K562 (cell line): Measurements from ENCODE around the gene PRPF39. TPM values are rescaled to one million over a fixed set of nuclear protein-coding genes. Genes with fewer than 3 reads are reported as not detected.

Experiments
- BDP1 ChIP-seq: IDR thresholded peaks from 3 replicates; pipeline ENCODE4 v1.6.1; 2011; ENCODE audit not compliant: insufficient read length, insufficient read depth
- BMI1 ChIP-seq: fragments of 150-350 bp; IDR thresholded peaks from 2 replicates; pipeline ENCODE4 v1.6.1; 2014; ENCODE audit warnings: low read length
- BRCA1 ChIP-seq, 2 experiments: fragments of 450-650 bp in 1 of 2; sonication (generic) in 1 of 2; formaldehyde crosslinking in 1 of 2; IDR thresholded peaks; 2 replicates each; pipeline versions ENCODE4 v1.5.0 to v1.6.1; 2017 to 2020; ENCODE audit warnings: mild to moderate bottlenecking in 1 of 2, missing genetic modification reagents in 1 of 2
- CHD2 ChIP-seq: IDR thresholded peaks from 2 replicates; pipeline ENCODE4 v1.6.1; 2011; ENCODE audit warnings: low read depth, low read length
- DMBX1 ChIP-seq: fragments of 250-450 bp; sonication (Bioruptor Pico); IDR thresholded peaks from 2 replicates; pipeline ENCODE4 v1.8.0; 2022; ENCODE audit warnings: inconsistent platforms, mild to moderate bottlenecking, moderate library complexity, borderline replicate concordance
- ETV1 ChIP-seq: fragments of 450-650 bp; conservative IDR thresholded peaks from 2 replicates; pipeline ENCODE4 v1.6.1; 2016; ENCODE audit warnings: missing genetic modification characterization, control low read depth, low read depth, missing compliant biosample characterization
- GABPB1 ChIP-seq: sonication (generic); formaldehyde crosslinking; IDR thresholded peaks from 2 replicates; pipeline ENCODE4 v1.8.0; 2022; ENCODE audit warnings: mild to moderate bottlenecking, missing genetic modification reagents
- GMEB1 ChIP-seq: fragments of 250-450 bp; sonication (Bioruptor Pico); IDR thresholded peaks from 2 replicates; pipeline ENCODE4 v1.4.0; 2020; ENCODE audit warnings: mild to moderate bottlenecking
- MBD2 ChIP-seq: sonication (generic); IDR thresholded peaks from 2 replicates; pipeline ENCODE4 v1.6.1; 2016; ENCODE audit warnings: low read depth, borderline replicate concordance
- POLR2AphosphoS5 ChIP-seq: IDR thresholded peaks from 2 replicates; pipeline ENCODE4 v1.6.1; 2011; ENCODE audit warnings: mild to moderate bottlenecking, low read depth, low read length, moderate library complexity; ENCODE audit not compliant: control insufficient read depth, insufficient read depth
- RBBP5 ChIP-seq: fragments of 200-600 bp; sonication (generic); IDR thresholded peaks from 2 replicates; pipeline ENCODE4 v1.6.1; 2012; ENCODE audit warnings: borderline replicate concordance, mild to moderate bottlenecking, low read length, control low read depth, inconsistent platforms; ENCODE audit not compliant: insufficient read depth, poor library complexity, severe bottlenecking
- SP2 ChIP-seq: IDR thresholded peaks from 2 replicates; pipeline ENCODE4 v1.6.1; 2011; ENCODE audit warnings: mild to moderate bottlenecking, low read depth, low read length, moderate library complexity; ENCODE audit not compliant: poor library complexity, severe bottlenecking; ENCODE audit errors: extremely low read depth
- TFAP4 ChIP-seq: sonication (generic); formaldehyde crosslinking; IDR thresholded peaks from 2 replicates; pipeline ENCODE4 v1.8.0; 2022; ENCODE audit warnings: missing genetic modification reagents, mild to moderate bottlenecking, moderate library complexity, borderline replicate concordance
- polyA plus RNA-seq, 8 experiments: library from polyadenylated mRNA; depleted of rRNA in 4 of 8; stranded (reverse) in 5 of 8; unstranded in 3 of 8; fragments of >200 nt; fragmentation: Nextera tagmentation in 2 of 8; fragmentation: Illumina TruSeq in 1 of 8; extraction: Ambion mirVana in 2 of 8; extraction: Trizol in 1 of 8; gene quantifications; 2 replicates each; pipeline versions ENCODE4 v1.2.1 to v1.2.3, GENCODE V29; 2011 to 2014; ENCODE audit warnings: inconsistent platforms in 1 of 8, missing spikeins in 1 of 8
- total RNA-seq, 7 experiments: library from RNA; depleted of rRNA in 6 of 7; stranded (reverse); fragments of >200 nt in 6 of 7; fragmentation: Illumina TruSeq in 2 of 7; extraction: Trizol in 2 of 7; gene quantifications; 2 replicates each; pipeline versions ENCODE4 v1.2.1 to v1.2.3, GENCODE V29; 2011 to 2021; ENCODE audit warnings: low replicate concordance in 1 of 7
- TF ChIP-seq, protein P1 (sequence below): sonication (generic); formaldehyde crosslinking; IDR thresholded peaks from 2 replicates; pipeline ENCODE4 v1.8.0; 2022; ENCODE audit warnings: mild to moderate bottlenecking, missing genetic modification reagents
- TF ChIP-seq, protein P2 (sequence below): sonication (generic); formaldehyde crosslinking; IDR thresholded peaks from 2 replicates; pipeline ENCODE4 v1.5.0; 2020; ENCODE audit warnings: missing genetic modification reagents
- TF ChIP-seq, protein P3 (sequence below): fragments of 200-800 bp; sonication (Bioruptor generic); IDR thresholded peaks from 2 replicates; pipeline ENCODE4 v1.6.1; 2017; ENCODE audit warnings: missing genetic modification characterization, missing compliant biosample characterization

The PRPF39 gene
- total and polyA plus RNA-seq, 9 of the 15 experiments (the other 6 are each of a cell fraction or from before 2014, with no cell fraction given): 13.3 to 50.4 (median 24.8) TPM

GRCh38 chr14:45134051-45134958 lies 50.4 kb downstream of the PRPF39 start, which contains the start of gene FKBP3 (continued):
- TF ChIP-seq, protein P1, sequence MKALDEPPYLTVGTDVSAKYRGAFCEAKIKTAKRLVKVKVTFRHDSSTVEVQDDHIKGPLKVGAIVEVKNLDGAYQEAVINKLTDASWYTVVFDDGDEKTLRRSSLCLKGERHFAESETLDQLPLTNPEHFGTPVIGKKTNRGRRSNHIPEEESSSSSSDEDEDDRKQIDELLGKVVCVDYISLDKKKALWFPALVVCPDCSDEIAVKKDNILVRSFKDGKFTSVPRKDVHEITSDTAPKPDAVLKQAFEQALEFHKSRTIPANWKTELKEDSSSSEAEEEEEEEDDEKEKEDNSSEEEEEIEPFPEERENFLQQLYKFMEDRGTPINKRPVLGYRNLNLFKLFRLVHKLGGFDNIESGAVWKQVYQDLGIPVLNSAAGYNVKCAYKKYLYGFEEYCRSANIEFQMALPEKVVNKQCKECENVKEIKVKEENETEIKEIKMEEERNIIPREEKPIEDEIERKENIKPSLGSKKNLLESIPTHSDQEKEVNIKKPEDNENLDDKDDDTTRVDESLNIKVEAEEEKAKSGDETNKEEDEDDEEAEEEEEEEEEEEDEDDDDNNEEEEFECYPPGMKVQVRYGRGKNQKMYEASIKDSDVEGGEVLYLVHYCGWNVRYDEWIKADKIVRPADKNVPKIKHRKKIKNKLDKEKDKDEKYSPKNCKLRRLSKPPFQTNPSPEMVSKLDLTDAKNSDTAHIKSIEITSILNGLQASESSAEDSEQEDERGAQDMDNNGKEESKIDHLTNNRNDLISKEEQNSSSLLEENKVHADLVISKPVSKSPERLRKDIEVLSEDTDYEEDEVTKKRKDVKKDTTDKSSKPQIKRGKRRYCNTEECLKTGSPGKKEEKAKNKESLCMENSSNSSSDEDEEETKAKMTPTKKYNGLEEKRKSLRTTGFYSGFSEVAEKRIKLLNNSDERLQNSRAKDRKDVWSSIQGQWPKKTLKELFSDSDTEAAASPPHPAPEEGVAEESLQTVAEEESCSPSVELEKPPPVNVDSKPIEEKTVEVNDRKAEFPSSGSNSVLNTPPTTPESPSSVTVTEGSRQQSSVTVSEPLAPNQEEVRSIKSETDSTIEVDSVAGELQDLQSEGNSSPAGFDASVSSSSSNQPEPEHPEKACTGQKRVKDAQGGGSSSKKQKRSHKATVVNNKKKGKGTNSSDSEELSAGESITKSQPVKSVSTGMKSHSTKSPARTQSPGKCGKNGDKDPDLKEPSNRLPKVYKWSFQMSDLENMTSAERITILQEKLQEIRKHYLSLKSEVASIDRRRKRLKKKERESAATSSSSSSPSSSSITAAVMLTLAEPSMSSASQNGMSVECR: 0 out of 2 replicates have a peak, but pooled peaks have one; percentile 49
- TF ChIP-seq DMBX1 (CRISPR knock-in tag): no peak
- TF ChIP-seq GMEB1 (CRISPR knock-in tag): no peak
- peak; percentile 70 for TF ChIP-seq RBBP5
- TF ChIP-seq BRCA1 (IDR thresholded peaks at IDR 0.05): no peak
- TF ChIP-seq BRCA1 (CRISPR knock-in tag; IDR thresholded peaks at IDR 0.05): no peak
- peak; percentile 66 for TF ChIP-seq SP2
- TF ChIP-seq GABPB1 (CRISPR knock-in tag): peak; percentile 68
- TF ChIP-seq BDP1: no peak
- no peak for TF ChIP-seq BMI1
- TF ChIP-seq TFAP4 (CRISPR knock-in tag): peak; percentile 63; the same call in 1 of the 2 replicates
- TF ChIP-seq MBD2: peak; percentile 93
- TF ChIP-seq ETV1 (tag): no peak
- TF ChIP-seq, protein P2, sequence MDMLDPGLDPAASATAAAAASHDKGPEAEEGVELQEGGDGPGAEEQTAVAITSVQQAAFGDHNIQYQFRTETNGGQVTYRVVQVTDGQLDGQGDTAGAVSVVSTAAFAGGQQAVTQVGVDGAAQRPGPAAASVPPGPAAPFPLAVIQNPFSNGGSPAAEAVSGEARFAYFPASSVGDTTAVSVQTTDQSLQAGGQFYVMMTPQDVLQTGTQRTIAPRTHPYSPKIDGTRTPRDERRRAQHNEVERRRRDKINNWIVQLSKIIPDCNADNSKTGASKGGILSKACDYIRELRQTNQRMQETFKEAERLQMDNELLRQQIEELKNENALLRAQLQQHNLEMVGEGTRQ (CRISPR knock-in tag): no peak
- TF ChIP-seq, protein P3, sequence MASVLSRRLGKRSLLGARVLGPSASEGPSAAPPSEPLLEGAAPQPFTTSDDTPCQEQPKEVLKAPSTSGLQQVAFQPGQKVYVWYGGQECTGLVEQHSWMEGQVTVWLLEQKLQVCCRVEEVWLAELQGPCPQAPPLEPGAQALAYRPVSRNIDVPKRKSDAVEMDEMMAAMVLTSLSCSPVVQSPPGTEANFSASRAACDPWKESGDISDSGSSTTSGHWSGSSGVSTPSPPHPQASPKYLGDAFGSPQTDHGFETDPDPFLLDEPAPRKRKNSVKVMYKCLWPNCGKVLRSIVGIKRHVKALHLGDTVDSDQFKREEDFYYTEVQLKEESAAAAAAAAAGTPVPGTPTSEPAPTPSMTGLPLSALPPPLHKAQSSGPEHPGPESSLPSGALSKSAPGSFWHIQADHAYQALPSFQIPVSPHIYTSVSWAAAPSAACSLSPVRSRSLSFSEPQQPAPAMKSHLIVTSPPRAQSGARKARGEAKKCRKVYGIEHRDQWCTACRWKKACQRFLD (CRISPR knock-in tag): peak; percentile 64; the same call in 1 of the 2 replicates
- peak; percentile 61; the same call in 1 of the 2 replicates for TF ChIP-seq POLR2AphosphoS5
- peak; percentile 44; the same call in 1 of the 2 replicates for TF ChIP-seq CHD2
